ENCODE results near the gene CLTA. TPM values are rescaled to one million over a fixed set of nuclear protein-coding genes. Genes with fewer than 3 reads are reported as not detected.

The CLTA gene
- total RNA-seq, 2 experiments from 2014 or later: 150 to 171 TPM

DNA sequence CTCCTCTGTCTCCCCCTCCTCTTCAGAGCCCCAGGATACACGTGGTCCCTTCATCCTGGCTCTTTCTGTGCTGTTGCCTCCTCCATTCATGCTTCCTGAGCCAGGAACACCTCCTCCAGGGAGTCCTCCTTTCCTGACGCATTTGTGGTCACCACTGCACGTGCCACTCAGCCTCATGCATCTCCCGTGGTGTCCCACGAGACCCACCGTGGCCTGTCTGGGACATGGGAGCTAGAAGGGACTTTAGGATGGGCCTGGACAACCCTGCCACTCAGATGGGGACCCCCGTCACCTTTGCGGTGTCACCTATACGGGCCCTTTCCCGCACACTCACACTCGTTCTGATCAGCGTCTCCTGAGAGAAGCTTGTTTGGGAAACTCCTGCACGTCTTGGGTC, 47.5 kb upstream of the CLTA start:
- DNase-seq (ENCODE audit: low spot score): no peak
- TF ChIP-seq CTCF (conservative IDR thresholded peaks at IDR 0.05; ENCODE audit: low read length) (no peak), EZH2phosphoT487 (IDR thresholded peaks at IDR 0.05; ENCODE audit: borderline replicate concordance, low read depth, low read length) (no peak)
- no peaks in the 10 kb centered on the region for H3K36me3 ChIP-seq (ENCODE audit: insufficient read depth, low read length)
- CTCF ChIA-PET (ENCODE audit: unreplicated experiment): interaction anchor here (1.4 kb wide), 1 partner anchor 11 kb away, joined by 6 read pairs; no protein-coding TSS in a partner anchor
- H2AFZ ChIP-seq (ENCODE audit: low read length): peak overlapping the region; percentile 35; the same call in 1 of the 2 replicates
- POLR2A ChIA-PET: interaction anchor here (0.5 to 1.5 kb wide), 3 partner anchors 47 to 53 kb away, joined by 3 to 4 read pairs (median 4); partner anchors contain the start of gene CLTA
- H3K4me1 ChIP-seq (ENCODE audit: insufficient read depth, low read length, poor library complexity, severe bottlenecking): peaks cover 20% of the 10 kb centered on the region
- H3K9me2 ChIP-seq (ENCODE audit: insufficient read depth, low read length): no peaks in the 10 kb centered on the region
- H3K79me2 ChIP-seq (ENCODE audit: insufficient read depth, low read depth, low read length): no peaks in the 10 kb centered on the region
- H4K20me1 ChIP-seq (ENCODE audit: insufficient read depth, low read length): no peaks in the 10 kb centered on the region
- H3K4me2 ChIP-seq (ENCODE audit: low read length): no peak overlapping the region; the same call in 1 of the 2 replicates
- H3K4me3 ChIP-seq (ENCODE audit: low read depth, low read length, poor library complexity, severe bottlenecking): no peak overlapping the region
- intact Hi-C loops (cut with micrococcal nuclease; ENCODE audit: unreplicated experiment): no loop called here
- peaks cover 12% of the 10 kb centered on the region; the same call in 1 of the 2 replicates for H3K9me3 ChIP-seq (ENCODE audit: low read length)
- H3K27ac ChIP-seq (ENCODE audit: low read depth, low read length, poor library complexity, severe bottlenecking): no peak overlapping the region
- no TSS peak for BruUV-seq (replicated peaks)

GRCh38 chr9:36144309-36145232, 46.1 kb upstream of the CLTA start:
- no peak overlapping the region for H3K4me2 ChIP-seq (ENCODE audit: low read length)
- H3K79me2 ChIP-seq (ENCODE audit: insufficient read depth, low read depth, low read length): no peaks in the 10 kb centered on the region
- H3K4me3 ChIP-seq (ENCODE audit: low read depth, low read length, poor library complexity, severe bottlenecking): no peak overlapping the region
- H3K9me2 ChIP-seq (ENCODE audit: insufficient read depth, low read length): no peaks in the 10 kb centered on the region
- H2AFZ ChIP-seq (ENCODE audit: low read length): no peak overlapping the region
- intact Hi-C loops (cut with micrococcal nuclease; ENCODE audit: unreplicated experiment): no loop called here
- peaks cover 20% of the 10 kb centered on the region for H3K4me1 ChIP-seq (ENCODE audit: insufficient read depth, low read length, poor library complexity, severe bottlenecking)
- no peaks in the 10 kb centered on the region for H3K36me3 ChIP-seq (ENCODE audit: insufficient read depth, low read length)
- ChIA-PET POLR2A (interaction anchor here (0.5 to 1.5 kb wide), 4 partner anchors 8 to 1321 kb away, joined by 3 to 9 read pairs (median 4); partner anchors contain the start of gene CLTA), CTCF (ENCODE audit: unreplicated experiment) (interaction anchor here (1.4 kb wide), 1 partner anchor 10 kb away, joined by 6 read pairs; no protein-coding TSS in a partner anchor)
- no peaks in the 10 kb centered on the region for H4K20me1 ChIP-seq (ENCODE audit: insufficient read depth, low read length)
- H3K9me3 ChIP-seq (ENCODE audit: low read length): peaks cover 12% of the 10 kb centered on the region; the same call in 1 of the 2 replicates
- DNase-seq (ENCODE audit: low spot score): no peak
- no TSS peak for BruUV-seq (replicated peaks)
- no peak overlapping the region for H3K27ac ChIP-seq (ENCODE audit: low read depth, low read length, poor library complexity, severe bottlenecking)
- no peak for TF ChIP-seq CTCF (conservative IDR thresholded peaks at IDR 0.05; ENCODE audit: low read length)
- no peak for TF ChIP-seq EZH2phosphoT487 (IDR thresholded peaks at IDR 0.05; ENCODE audit: borderline replicate concordance, low read depth, low read length)
